Neuronal stem cell (in vitro differentiated cells): ENCODE measurements around the gene SNX5.
A peak's percentile ranks its signal among the peaks of the same experiment; 100 is the strongest.

Source experiments
- DNase-seq: peaks from one replicate; pipeline ENCODE4 v3.0.0-alpha.2; 2013; ENCODE audit warnings: low spot score
- H2AFZ ChIP-seq: one replicate; pipeline ENCODE4 v1.6.1; 2013; ENCODE audit warnings: mild to moderate bottlenecking, low read length, inconsistent platforms
- H2AK5ac ChIP-seq: 2 replicates; pipeline ENCODE4 v1.6.1; 2013; ENCODE audit warnings: low read depth, mild to moderate bottlenecking, inconsistent platforms, low read length, moderate library complexity, mixed read lengths
- H2BK120ac ChIP-seq: 2 replicates; pipeline ENCODE4 v1.6.1; 2013; ENCODE audit warnings: low read depth, mild to moderate bottlenecking, inconsistent platforms, low read length, moderate library complexity, mixed read lengths
- H2BK12ac ChIP-seq: one replicate; pipeline ENCODE4 v1.6.1; 2013; ENCODE audit warnings: low read length, inconsistent platforms
- H2BK15ac ChIP-seq: 2 replicates; pipeline ENCODE4 v1.6.1; 2013; ENCODE audit warnings: mild to moderate bottlenecking, low read length, inconsistent platforms, mixed read lengths
- H2BK5ac ChIP-seq: one replicate; pipeline ENCODE4 v1.6.1; 2013; ENCODE audit warnings: inconsistent platforms, mild to moderate bottlenecking, low read length, moderate library complexity
- H3K14ac ChIP-seq: one replicate; pipeline ENCODE4 v1.6.1; 2013; ENCODE audit warnings: low read length, inconsistent platforms
- H3K18ac ChIP-seq: 2 replicates; pipeline ENCODE4 v1.6.1; 2013; ENCODE audit warnings: low read length, inconsistent platforms
- H3K23ac ChIP-seq: 2 replicates; pipeline ENCODE4 v1.6.1; 2013; ENCODE audit warnings: low read depth, mild to moderate bottlenecking, mixed read lengths, low read length, inconsistent platforms; ENCODE audit not compliant: poor library complexity
- H3K27ac ChIP-seq: replicated peaks from 3 replicates; pipeline ENCODE4 v1.5.1; 2013; ENCODE audit warnings: low read length, inconsistent platforms
- H3K27me3 ChIP-seq, 3 experiments: 2 replicates each; pipeline ENCODE4 v1.6.1; 2013; ENCODE audit warnings: low read length in 3 of 3, mild to moderate bottlenecking in 2 of 3, inconsistent platforms in 1 of 3, low read depth in 1 of 3, mixed read lengths in 1 of 3, moderate library complexity in 1 of 3; ENCODE audit not compliant: control insufficient read depth in 3 of 3, insufficient read depth in 3 of 3
- H3K36me3 ChIP-seq, 2 donors: replicated peaks in 1 of 2; 2 replicates each; pipeline ENCODE4 v1.6.1; 2013; ENCODE audit warnings: low read length in 2 of 2; ENCODE audit not compliant: control insufficient read depth in 2 of 2, insufficient read depth in 2 of 2
- H3K4ac ChIP-seq: 2 replicates; pipeline ENCODE4 v1.6.1; 2013; ENCODE audit warnings: inconsistent platforms, mild to moderate bottlenecking, low read length, moderate library complexity
- H3K4me1 ChIP-seq, 2 donors: 1 replicate in 1 of 2; 2 replicates in 1 of 2; pipeline ENCODE4 v1.6.1; 2013; ENCODE audit warnings: low read length in 2 of 2, low read depth in 1 of 2; ENCODE audit not compliant: control insufficient read depth in 2 of 2, insufficient read depth in 1 of 2
- H3K4me2 ChIP-seq: one replicate; pipeline ENCODE4 v1.6.1; 2013; ENCODE audit warnings: mild to moderate bottlenecking, low read length, inconsistent platforms; ENCODE audit not compliant: insufficient read depth, poor library complexity, severe bottlenecking
- H3K4me3 ChIP-seq, 2 donors: 2 replicates each; pipeline ENCODE4 v1.5.1; 2013; ENCODE audit warnings: low read length in 2 of 2, mild to moderate bottlenecking in 2 of 2, inconsistent platforms in 1 of 2, moderate library complexity in 1 of 2
- H3K79me1 ChIP-seq: one replicate; pipeline ENCODE4 v1.6.1; 2013; ENCODE audit warnings: low read depth, mild to moderate bottlenecking, inconsistent platforms, low read length, moderate library complexity
- H3K9ac ChIP-seq: one replicate; pipeline ENCODE4 v1.6.1; 2013; ENCODE audit warnings: mild to moderate bottlenecking, low read depth, low read length, inconsistent platforms; ENCODE audit not compliant: poor library complexity
- H3K9me3 ChIP-seq, 2 donors: replicated peaks in 1 of 2; 2 replicates each; pipeline versions ENCODE3 to v1.6.1; 2013; ENCODE audit warnings: low read length in 2 of 2, mild to moderate bottlenecking in 2 of 2, inconsistent platforms in 1 of 2, low read depth in 1 of 2, mixed read lengths in 1 of 2, moderate library complexity in 1 of 2; ENCODE audit not compliant: control insufficient read depth in 2 of 2, insufficient read depth in 1 of 2
- H4K8ac ChIP-seq: one replicate; pipeline ENCODE4 v1.6.1; 2013; ENCODE audit warnings: low read depth, mild to moderate bottlenecking, inconsistent platforms, low read length, moderate library complexity
- H4K91ac ChIP-seq: one replicate; pipeline ENCODE4 v1.6.1; 2013; ENCODE audit warnings: low read length, low read depth, mild to moderate bottlenecking, inconsistent platforms; ENCODE audit not compliant: poor library complexity
- WGBS, 2 donors: extraction: QIAGEN DNeasy Blood & Tissue Kit; methylation state at CpG; one replicate each; pipeline ENCODE4 v1.1.7; 2013; ENCODE audit warnings: missing lambda C conversion rate in 2 of 2, mixed read lengths in 1 of 2; ENCODE audit not compliant: insufficient read length in 2 of 2, insufficient replicate concordance in 1 of 2; ENCODE audit errors: extremely low coverage in 2 of 2; 5-methylcytosine and 5-hydroxymethylcytosine counted together

SNX5 gene

DNA sequence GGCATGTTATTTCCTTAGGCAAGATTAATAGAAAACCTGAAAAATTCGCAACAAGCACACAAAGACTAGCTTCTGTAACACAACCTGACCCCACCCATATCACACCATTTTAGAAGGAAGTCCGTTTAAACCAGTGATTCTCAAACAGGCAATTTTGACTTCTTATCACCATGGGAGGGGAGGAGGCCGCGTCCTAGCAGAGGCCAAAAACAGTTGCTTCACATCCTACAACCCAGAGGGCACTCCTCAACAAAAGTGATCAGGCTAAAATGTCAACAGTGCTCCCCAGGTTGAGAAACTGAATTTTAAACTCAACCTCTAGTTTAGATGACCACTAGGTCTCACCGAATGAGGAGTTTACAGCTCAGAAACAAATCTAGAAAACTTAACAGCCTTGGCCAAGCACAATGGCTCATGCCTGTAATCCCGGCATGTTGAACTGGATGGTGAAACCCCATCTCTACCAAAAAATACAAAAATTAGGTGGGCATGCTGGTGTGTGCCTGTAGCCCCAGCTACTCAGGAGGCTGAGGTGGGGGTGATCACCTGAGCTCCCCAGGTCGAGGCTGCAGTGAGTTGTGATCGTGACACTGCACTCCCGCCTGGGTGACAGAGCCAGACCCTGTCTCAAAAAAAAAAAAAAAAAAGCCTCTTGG is 3.4 kb downstream of the SNX5 start:
- Histone ChIP-seq H2BK12ac (no peak overlapping the region), H4K8ac (no peak overlapping the region), H3K9ac (no peak overlapping the region), H4K91ac (no peak overlapping the region), H2AFZ (no peak overlapping the region), H3K23ac (no peak overlapping the region), H3K9me3 (no peaks in the 10 kb centered on the region), H3K4me3 (peak overlapping the region in 1 of 2 donors; percentile 2), H3K27me3 (no peaks in the 10 kb centered on the region), H3K36me3 (peaks cover 0 to 65% of the 10 kb centered on the region in 2 donors), H2BK15ac (no peak overlapping the region), H2BK5ac (no peak overlapping the region), H3K18ac (no peak overlapping the region), H3K14ac (no peak overlapping the region), H3K79me1 (peaks cover 3% of the 10 kb centered on the region), H3K27ac (no peak overlapping the region), H3K4me2 (no peak overlapping the region), H3K4ac (no peak overlapping the region), H2BK120ac (no peak overlapping the region), H3K4me1 (peaks cover 8 to 18% of the 10 kb centered on the region in 2 donors), H2AK5ac (no peak overlapping the region)
- DNase-seq = no peak
- no CpG with 5 or more reads among the region's 9 CpGs for WGBS, 2 donors

DNA sequence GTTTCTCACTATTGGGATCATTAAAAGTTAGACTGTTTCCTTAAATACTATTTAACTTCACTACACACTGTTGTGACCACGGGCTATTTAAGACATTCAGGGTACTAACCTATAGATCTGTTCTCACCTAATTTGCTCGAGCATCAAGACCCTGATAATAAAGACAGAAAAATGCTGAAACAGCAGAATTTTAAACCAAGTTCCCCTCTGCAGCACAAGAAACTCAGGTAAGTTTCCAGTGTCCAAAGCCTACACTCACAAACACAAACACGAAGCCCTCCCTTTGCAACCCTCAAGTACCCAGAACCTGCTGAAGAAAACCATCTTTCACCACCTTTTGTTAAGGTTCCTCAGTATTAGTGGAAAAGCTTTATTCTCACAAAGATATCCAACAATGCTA is 4.0 kb downstream of the SNX5 start:
- peaks cover 2 to 67% of the 10 kb centered on the region in 2 donors for H3K36me3 ChIP-seq
- H3K4me3 ChIP-seq = no peak overlapping the region
- H3K27ac ChIP-seq = no peak overlapping the region
- no peak overlapping the region for H2BK15ac ChIP-seq
- WGBS, 2 donors = no CpG with 5 or more reads among the region's 3 CpGs
- no peak overlapping the region for H2AFZ ChIP-seq
- H2AK5ac ChIP-seq = no peak overlapping the region
- no peak overlapping the region for H3K9ac ChIP-seq
- no peak overlapping the region for H3K18ac ChIP-seq
- H4K91ac ChIP-seq = no peak overlapping the region
- H2BK120ac ChIP-seq = no peak overlapping the region
- H3K27me3 ChIP-seq = no peaks in the 10 kb centered on the region
- H3K79me1 ChIP-seq = peaks cover 3% of the 10 kb centered on the region
- H3K23ac ChIP-seq = no peak overlapping the region
- H4K8ac ChIP-seq = no peak overlapping the region
- H3K4me2 ChIP-seq = no peak overlapping the region
- no peak overlapping the region for H2BK5ac ChIP-seq
- peaks cover 11 to 18% of the 10 kb centered on the region in 2 donors for H3K4me1 ChIP-seq
- no peak overlapping the region for H3K4ac ChIP-seq
- H3K14ac ChIP-seq = no peak overlapping the region
- no peak overlapping the region for H2BK12ac ChIP-seq
- DNase-seq = no peak
- H3K9me3 ChIP-seq = no peaks in the 10 kb centered on the region

DNA sequence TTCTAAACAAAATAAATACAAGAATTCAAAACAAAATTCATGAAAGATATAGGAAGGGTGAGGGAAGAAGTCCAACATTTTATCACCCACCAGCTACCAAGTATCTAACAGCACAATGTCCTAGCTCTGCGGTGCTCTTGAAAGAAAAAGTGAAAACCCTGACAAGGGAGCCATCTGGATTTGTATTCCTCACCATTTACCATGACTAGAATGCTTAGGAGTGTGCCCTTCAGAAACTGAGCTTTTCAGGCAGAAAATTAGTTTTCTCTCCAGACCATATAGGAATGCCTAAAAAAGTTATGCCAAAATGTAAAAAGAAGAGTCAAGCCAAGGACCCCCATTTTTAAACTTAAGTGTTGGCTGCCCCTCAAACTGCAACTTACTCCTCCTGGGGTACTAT is 4.5 kb downstream of the SNX5 start:
- Histone ChIP-seq H3K23ac (no peak overlapping the region), H3K27me3 (no peaks in the 10 kb centered on the region), H3K79me1 (peaks cover under 1% of the 10 kb centered on the region), H4K8ac (no peak overlapping the region), H3K9ac (no peak overlapping the region), H4K91ac (no peak overlapping the region), H3K9me3 (no peaks in the 10 kb centered on the region), H2BK15ac (no peak overlapping the region), H2AK5ac (no peak overlapping the region), H3K4me1 (peaks cover 12 to 18% of the 10 kb centered on the region in 2 donors), H3K36me3 (peaks cover 2 to 72% of the 10 kb centered on the region in 2 donors), H2BK12ac (no peak overlapping the region), H2BK5ac (no peak overlapping the region), H3K14ac (no peak overlapping the region), H3K4me3 (no peak overlapping the region), H2AFZ (no peak overlapping the region), H3K18ac (no peak overlapping the region), H2BK120ac (no peak overlapping the region), H3K27ac (no peak overlapping the region), H3K4me2 (no peak overlapping the region), H3K4ac (no peak overlapping the region)
- no peak for DNase-seq
- WGBS, 2 donors = no CpG with 5 or more reads among the region's 1 CpG

DNA sequence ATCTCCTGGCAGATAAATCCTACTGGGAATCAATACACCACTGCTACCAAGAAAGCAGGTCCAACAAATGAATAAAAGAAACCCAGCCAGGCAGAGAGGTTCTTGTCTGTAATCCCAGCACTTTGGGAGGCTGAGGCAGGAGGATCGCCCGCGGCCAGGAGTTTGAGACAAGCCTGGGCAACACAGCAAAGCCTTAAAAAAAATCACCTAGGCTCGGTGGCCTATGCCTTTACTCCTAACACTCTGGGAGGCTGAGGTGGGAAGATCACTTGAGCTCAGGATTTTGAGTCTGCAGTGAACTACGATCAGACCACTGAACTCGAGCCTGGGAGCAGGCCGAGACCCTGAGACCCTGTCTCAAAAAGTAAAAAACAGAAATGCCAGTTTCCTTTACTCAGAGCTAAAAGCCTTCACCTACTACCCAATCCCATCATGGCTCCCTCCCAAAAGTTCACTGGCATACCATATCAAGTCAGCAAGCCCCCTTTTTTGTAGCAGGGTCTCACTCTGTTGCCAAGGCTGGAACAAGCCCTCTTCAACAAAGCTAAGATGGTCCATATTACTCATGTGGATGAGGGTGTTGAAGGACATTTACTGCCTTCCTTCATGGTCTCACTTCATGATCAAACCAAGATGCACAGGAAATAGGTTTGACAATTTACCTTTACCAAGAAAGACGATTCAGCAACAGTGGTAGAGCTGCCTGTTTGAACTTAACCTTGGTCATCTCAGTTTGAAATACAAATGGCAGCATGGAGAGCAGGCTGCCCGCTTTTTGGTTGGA is 5.3 kb downstream of the SNX5 start:
- H3K9ac ChIP-seq = no peak overlapping the region
- no peak overlapping the region for H2AFZ ChIP-seq
- no peak overlapping the region for H2BK12ac ChIP-seq
- no peak for DNase-seq
- no peaks in the 10 kb centered on the region for H3K27me3 ChIP-seq
- H3K18ac ChIP-seq = no peak overlapping the region
- no peak overlapping the region for H2BK15ac ChIP-seq
- H2BK120ac ChIP-seq = no peak overlapping the region
- H3K27ac ChIP-seq = no peak overlapping the region
- no peak overlapping the region for H3K4me2 ChIP-seq
- H3K4me3 ChIP-seq = no peak overlapping the region
- WGBS, 2 donors = no CpG with 5 or more reads among the region's 9 CpGs
- no peak overlapping the region for H4K8ac ChIP-seq
- H3K4ac ChIP-seq = no peak overlapping the region
- H2BK5ac ChIP-seq = no peak overlapping the region
- H3K23ac ChIP-seq = no peak overlapping the region
- peaks cover 2 to 80% of the 10 kb centered on the region in 2 donors for H3K36me3 ChIP-seq
- H2AK5ac ChIP-seq = no peak overlapping the region
- no peak overlapping the region for H4K91ac ChIP-seq
- H3K9me3 ChIP-seq = no peaks in the 10 kb centered on the region
- H3K4me1 ChIP-seq = peaks cover 12 to 18% of the 10 kb centered on the region in 2 donors
- no peaks in the 10 kb centered on the region for H3K79me1 ChIP-seq
- no peak overlapping the region for H3K14ac ChIP-seq
